ENCODE results near the gene CD200R1. TPM values are rescaled to one million over a fixed set of nuclear protein-coding genes. Genes with fewer than 3 reads are reported as not detected.

The CD200R1 gene
- not detected in 2 replicates for total RNA-seq (2021)
- long read RNA-seq, partial matches to known transcripts = 0 of 1 reads
- long read RNA-seq, other reads (novel, unspliced or antisense) = 1 of 1 reads

GRCh38 chr3:112974894-112975293, at the start of gene CD200R1:
TSS of gene CD200R1 (minus strand) at chr3:112975103. CDS start at chr3:112974857, 246 bp downstream.
- TF ChIP-seq CTCF (conservative IDR thresholded peaks at IDR 0.05) = no peak
- Histone ChIP-seq H4K20me1 (ENCODE audit: control insufficient read depth, insufficient read depth, insufficient read length) (no peaks in the 10 kb centered on the region), H3K79me2 (ENCODE audit: insufficient read depth, low read length) (no peaks in the 10 kb centered on the region), H3K14ac (ENCODE audit: insufficient read depth, low read length) (no peak within 1 kb of the TSS; the same call in 1 of the 2 replicates), H3K23ac (ENCODE audit: insufficient read length, low read depth, low read length) (no peak within 1 kb of the TSS), H3T11ph (ENCODE audit: low read length) (no peak within 1 kb of the TSS), H3K27me3 (ENCODE audit: insufficient read depth, low read length) (no peaks in the 10 kb centered on the region), H3K4me2 (ENCODE audit: insufficient read depth, insufficient read length, low read length) (no peak within 1 kb of the TSS), H3K18ac (ENCODE audit: insufficient read length, low read depth, low read length) (no peak within 1 kb of the TSS), H2AK5ac (ENCODE audit: insufficient read length, low read length) (no peak within 1 kb of the TSS), H4K8ac (replicated peaks; ENCODE audit: insufficient read length, low read depth, low read length) (no peak within 1 kb of the TSS), H3K56ac (ENCODE audit: insufficient read length, low read depth, low read length) (no peak within 1 kb of the TSS), H3K4ac (ENCODE audit: low read depth, low read length) (no peak within 1 kb of the TSS), H2BK20ac (ENCODE audit: low read depth, low read length, poor library complexity, severe bottlenecking) (no peak within 1 kb of the TSS), H4K5ac (ENCODE audit: insufficient read length, low read depth, low read length) (no peak within 1 kb of the TSS), H2BK120ac (ENCODE audit: low read depth, low read length, poor library complexity, severe bottlenecking) (no peak within 1 kb of the TSS), H3K9me3 (ENCODE audit: control insufficient read depth, low read depth, low read length) (no peaks in the 10 kb centered on the region), H3K23me2 (ENCODE audit: insufficient read length, low read depth, low read length, poor library complexity, severe bottlenecking) (no peaks in the 10 kb centered on the region), H2BK5ac (ENCODE audit: insufficient read length, low read length) (no peak within 1 kb of the TSS), H2BK15ac (ENCODE audit: low read depth, low read length) (no peak within 1 kb of the TSS), H2BK12ac (ENCODE audit: insufficient read length, low read depth, low read length) (no peak within 1 kb of the TSS), H2AFZ (ENCODE audit: low read length) (no peak within 1 kb of the TSS), H3K79me1 (ENCODE audit: insufficient read depth, low read depth, low read length, poor library complexity, severe bottlenecking) (no peaks in the 10 kb centered on the region), H3K27ac (ENCODE audit: insufficient read length, low read depth, low read length) (no peak within 1 kb of the TSS), H3K9ac (ENCODE audit: extremely low read depth, insufficient read length, low read length) (no peak within 1 kb of the TSS), H4K91ac (ENCODE audit: insufficient read length, low read depth, low read length) (no peak within 1 kb of the TSS), H3K4me1 (ENCODE audit: insufficient read depth, low read length) (no peaks in the 10 kb centered on the region)
- no peaks in the 10 kb centered on the region for H3K36me3 Mint-ChIP-seq (ENCODE audit: insufficient read depth in 1 of 3, low read depth in 3 of 3)
- no CpG with 5 or more reads among the region's 5 CpGs for WGBS (ENCODE audit: extremely low coverage, insufficient read length, low lambda C conversion rate)
- no peaks in the 10 kb centered on the region for H3K9me3 Mint-ChIP-seq
- no peak within 1 kb of the TSS; a peak in 1 of 7 replicates for H3K27ac Mint-ChIP-seq
- H3K4me3 Mint-ChIP-seq = no peak within 1 kb of the TSS
- no peaks in the 10 kb centered on the region for H3K27me3 Mint-ChIP-seq (ENCODE audit: low read depth)
- H3K4me1 Mint-ChIP-seq = peaks cover 0 to 3% of the 10 kb centered on the region in 2 experiments; a peak in 1 of 4 replicates
- no peak for DNase-seq

Data from H9 (cell line).